Measurements from ENCODE around the gene DUS1L.

DNA sequence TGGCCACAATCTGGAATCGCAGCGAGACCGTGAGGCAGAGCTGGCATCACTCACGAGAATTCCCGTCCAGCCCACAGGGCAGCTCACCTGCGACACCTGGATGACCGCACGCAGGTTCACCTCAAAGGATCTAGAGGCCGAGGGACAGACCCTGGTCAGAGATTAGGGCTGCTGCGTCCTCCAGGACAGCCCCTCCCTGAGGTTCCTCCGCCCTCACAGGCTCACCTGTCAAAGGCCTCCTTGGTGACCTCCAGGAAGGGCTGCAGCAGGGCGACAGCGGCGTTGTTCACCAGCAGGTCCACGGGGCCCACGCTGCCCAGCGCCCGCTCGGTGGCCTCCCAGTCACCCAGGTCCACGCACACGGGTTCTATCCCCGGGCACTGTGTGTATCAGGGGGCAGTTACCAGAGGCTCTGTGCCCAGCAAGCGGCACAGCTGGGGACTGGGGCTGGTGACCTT is 28.9 kb downstream of the DUS1L start:
- TF ChIP-seq POLR2A (IDR thresholded peaks at IDR 0.05; ENCODE audit: low read depth, low read length) = no peak
- no peak for TF ChIP-seq POLR2AphosphoS5 (IDR thresholded peaks at IDR 0.05; ENCODE audit: low read depth, low read length)
- TF ChIP-seq SPI1 (IDR thresholded peaks at IDR 0.05; ENCODE audit: low read depth, low read length) = no peak
- no peak for TF ChIP-seq PAX5 (IDR thresholded peaks at IDR 0.05; ENCODE audit: insufficient read depth, low read length, severe bottlenecking)
- no peak for TF ChIP-seq POU2F2 (IDR thresholded peaks at IDR 0.05; ENCODE audit: low read depth, low read length)

Measured in GM12891 (cell line).